ENCODE measurements around the gene CLSTN2. TPM values are rescaled to one million over a fixed set of nuclear protein-coding genes. Genes with fewer than 3 reads are reported as not detected.

CLSTN2 gene
- polyA plus RNA-seq, 4 donors = under 0.01 to 1.2 (median 0.84) TPM; not detected in 1

DNA sequence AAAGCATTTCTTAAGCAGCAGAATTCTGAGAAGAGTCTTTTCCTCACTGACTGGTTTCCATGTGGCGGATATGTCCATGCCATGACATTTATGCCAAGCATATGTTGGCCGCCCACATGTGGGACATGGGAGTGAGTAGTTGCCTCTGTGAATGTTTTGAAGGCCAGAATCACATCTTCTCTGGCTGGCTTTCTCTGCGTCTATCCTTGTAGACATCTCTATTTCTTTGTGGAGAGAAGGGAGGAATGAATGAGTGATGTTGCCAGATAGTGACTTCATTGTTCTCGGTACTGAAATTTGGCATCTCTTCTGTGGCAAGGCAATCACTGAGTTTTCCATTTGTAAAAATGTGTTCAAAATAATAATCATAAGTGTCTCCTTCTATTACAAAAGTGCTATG is 316.0 kb downstream of the CLSTN2 start:
- H3K27me3 ChIP-seq (ENCODE audit: control insufficient read depth in 3 of 3, insufficient read depth in 3 of 3, low read length in 3 of 3) = no peaks in the 10 kb centered on the region
- no peaks in the 10 kb centered on the region for H3K4me1 ChIP-seq (ENCODE audit: control insufficient read depth in 3 of 3, insufficient read depth in 2 of 3, low read depth in 1 of 3, low read length in 2 of 3)
- DNase-seq = no peak
- FAIRE-seq = no peak
- WGBS, 3 donors = 85 to 90% (median 88%) methylated on average over 4 of the region's 4 CpGs
- H3K4me3 ChIP-seq (ENCODE audit: low read depth in 1 of 3, low read length in 3 of 3) = no peak overlapping the region
- H3K27ac ChIP-seq (ENCODE audit: low read depth in 1 of 3, low read length in 2 of 3) = no peak overlapping the region
- H3K9me3 ChIP-seq (ENCODE audit: control insufficient read depth in 2 of 2, insufficient read depth in 1 of 2, low read depth in 1 of 2, low read length in 1 of 2) = no peaks in the 10 kb centered on the region
- no peaks in the 10 kb centered on the region for H3K36me3 ChIP-seq (ENCODE audit: control insufficient read depth in 3 of 3, insufficient read depth in 2 of 3, low read depth in 1 of 3, low read length in 3 of 3)

DNA sequence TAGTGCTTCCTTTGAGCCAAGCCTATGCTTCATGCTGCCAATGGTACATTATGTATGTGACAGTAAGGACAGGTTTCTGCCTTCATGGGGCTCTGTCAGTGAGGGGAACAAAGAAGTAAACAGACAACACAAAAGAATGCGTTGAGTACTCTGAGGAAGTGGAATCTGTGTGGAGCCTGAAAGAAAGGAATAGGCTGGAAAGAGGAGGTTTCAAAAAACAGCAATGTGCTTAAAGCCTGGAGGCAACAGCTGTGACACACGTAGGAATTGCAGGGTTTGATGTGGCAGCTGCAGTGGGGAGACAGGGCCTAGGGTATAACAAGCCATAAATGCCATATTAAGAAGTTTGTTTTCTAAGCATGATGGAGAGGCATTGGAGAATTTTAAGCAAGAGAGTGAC is 316.7 kb downstream of the CLSTN2 start:
- no peak for FAIRE-seq
- no peak overlapping the region for H3K27ac ChIP-seq (ENCODE audit: low read depth in 1 of 3, low read length in 2 of 3)
- no peaks in the 10 kb centered on the region for H3K4me1 ChIP-seq (ENCODE audit: control insufficient read depth in 3 of 3, insufficient read depth in 2 of 3, low read depth in 1 of 3, low read length in 2 of 3)
- WGBS, 3 donors = 26 to 29% (median 26%) methylated on average over 2 of the region's 2 CpGs
- H3K9me3 ChIP-seq (ENCODE audit: control insufficient read depth in 2 of 2, insufficient read depth in 1 of 2, low read depth in 1 of 2, low read length in 1 of 2) = no peaks in the 10 kb centered on the region
- H3K36me3 ChIP-seq (ENCODE audit: control insufficient read depth in 3 of 3, insufficient read depth in 2 of 3, low read depth in 1 of 3, low read length in 3 of 3) = no peaks in the 10 kb centered on the region
- no peak overlapping the region for H3K4me3 ChIP-seq (ENCODE audit: low read depth in 1 of 3, low read length in 3 of 3)
- H3K27me3 ChIP-seq (ENCODE audit: control insufficient read depth in 3 of 3, insufficient read depth in 3 of 3, low read length in 3 of 3) = no peaks in the 10 kb centered on the region
- DNase-seq = no peak

DNA sequence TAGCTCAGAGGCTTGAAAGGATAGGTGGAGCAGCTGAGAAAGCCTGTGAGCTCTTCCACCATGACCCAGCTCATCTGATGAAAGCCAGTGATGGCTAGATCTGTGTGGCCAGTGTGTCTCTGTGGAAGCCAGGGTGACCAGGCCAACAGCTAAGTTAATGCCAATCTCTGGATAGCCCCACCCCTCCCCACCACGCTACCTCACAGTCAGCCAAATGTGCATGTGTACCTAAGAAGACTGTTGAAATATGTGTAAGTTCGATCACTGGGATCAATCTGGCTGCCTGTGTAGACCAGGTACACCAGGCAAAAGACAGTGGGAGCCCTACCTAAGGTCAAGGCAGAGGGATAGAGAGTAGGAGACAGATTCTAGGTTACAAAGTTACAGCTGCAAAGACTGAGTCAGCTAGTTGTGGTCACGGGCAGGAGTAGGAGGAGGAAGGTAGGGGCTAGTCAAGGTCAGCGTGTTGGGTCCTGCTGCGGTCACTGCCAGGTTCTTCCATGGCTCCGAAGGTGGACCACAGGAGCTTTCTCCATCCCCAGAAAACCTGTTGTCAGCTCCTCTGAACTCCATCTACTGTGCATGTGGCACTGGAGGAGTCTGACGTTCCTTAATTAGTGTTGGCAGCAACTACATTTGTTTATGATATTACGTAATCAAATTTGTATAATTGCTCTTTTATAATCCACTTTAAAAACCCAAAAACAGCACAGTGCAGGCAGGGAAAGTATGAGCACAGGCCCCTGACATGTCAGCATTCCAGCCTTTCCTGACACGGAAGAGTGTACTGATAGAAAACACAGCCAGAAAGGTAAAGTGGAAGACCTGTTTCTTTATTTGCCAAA is 318.0 kb downstream of the CLSTN2 start:
- no peaks in the 10 kb centered on the region for H3K9me3 ChIP-seq (ENCODE audit: control insufficient read depth in 2 of 2, insufficient read depth in 1 of 2, low read depth in 1 of 2, low read length in 1 of 2)
- FAIRE-seq (no peak), DNase-seq (no peak)
- no peaks in the 10 kb centered on the region for H3K4me1 ChIP-seq (ENCODE audit: control insufficient read depth in 3 of 3, insufficient read depth in 2 of 3, low read depth in 1 of 3, low read length in 2 of 3)
- H3K27ac ChIP-seq (ENCODE audit: low read depth in 1 of 3, low read length in 2 of 3) = no peak overlapping the region
- no peaks in the 10 kb centered on the region for H3K27me3 ChIP-seq (ENCODE audit: control insufficient read depth in 3 of 3, insufficient read depth in 3 of 3, low read length in 3 of 3)
- H3K36me3 ChIP-seq (ENCODE audit: control insufficient read depth in 3 of 3, insufficient read depth in 2 of 3, low read depth in 1 of 3, low read length in 3 of 3) = no peaks in the 10 kb centered on the region
- no peak overlapping the region for H3K4me3 ChIP-seq (ENCODE audit: low read depth in 1 of 3, low read length in 3 of 3)
- 62 to 76% (median 67%) methylated on average over 9 of the region's 9 CpGs for WGBS, 3 donors

DNA sequence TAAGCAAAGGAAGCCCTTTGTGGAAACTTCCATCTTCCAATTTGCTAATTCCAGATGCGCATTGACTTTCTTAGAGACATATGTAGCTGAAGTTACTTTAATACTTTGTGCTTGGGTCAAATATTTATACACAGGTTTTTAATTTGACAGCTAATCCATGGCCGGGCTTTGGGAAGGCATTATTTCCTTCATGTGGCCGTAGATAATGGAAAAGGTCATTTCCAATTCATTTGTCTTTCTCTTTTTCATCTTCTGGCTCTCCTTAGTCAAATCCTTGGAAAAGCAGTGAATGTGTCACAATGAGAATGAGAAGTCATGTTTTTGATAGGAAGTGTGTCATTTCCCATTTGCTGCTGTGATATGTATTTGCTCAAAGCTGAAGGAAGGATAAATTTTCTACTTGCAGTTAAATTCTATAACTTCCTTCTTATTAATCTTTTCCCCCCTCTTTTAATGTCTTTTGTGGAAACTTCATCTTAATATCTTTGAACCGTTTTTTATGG is 323.3 kb downstream of the CLSTN2 start:
- Histone ChIP-seq H3K4me1 (ENCODE audit: control insufficient read depth in 3 of 3, insufficient read depth in 2 of 3, low read depth in 1 of 3, low read length in 2 of 3) (no peaks in the 10 kb centered on the region), H3K9me3 (ENCODE audit: control insufficient read depth in 2 of 2, insufficient read depth in 1 of 2, low read depth in 1 of 2, low read length in 1 of 2) (no peaks in the 10 kb centered on the region), H3K27ac (ENCODE audit: low read depth in 1 of 3, low read length in 2 of 3) (no peak overlapping the region), H3K4me3 (ENCODE audit: low read depth in 1 of 3, low read length in 3 of 3) (no peak overlapping the region), H3K36me3 (ENCODE audit: control insufficient read depth in 3 of 3, insufficient read depth in 2 of 3, low read depth in 1 of 3, low read length in 3 of 3) (no peaks in the 10 kb centered on the region), H3K27me3 (ENCODE audit: control insufficient read depth in 3 of 3, insufficient read depth in 3 of 3, low read length in 3 of 3) (no peaks in the 10 kb centered on the region)
- WGBS, 3 donors = 68 to 80% (median 69%) methylated on average over 4 of the region's 4 CpGs
- no peak for FAIRE-seq
- DNase-seq = no peak

DNA sequence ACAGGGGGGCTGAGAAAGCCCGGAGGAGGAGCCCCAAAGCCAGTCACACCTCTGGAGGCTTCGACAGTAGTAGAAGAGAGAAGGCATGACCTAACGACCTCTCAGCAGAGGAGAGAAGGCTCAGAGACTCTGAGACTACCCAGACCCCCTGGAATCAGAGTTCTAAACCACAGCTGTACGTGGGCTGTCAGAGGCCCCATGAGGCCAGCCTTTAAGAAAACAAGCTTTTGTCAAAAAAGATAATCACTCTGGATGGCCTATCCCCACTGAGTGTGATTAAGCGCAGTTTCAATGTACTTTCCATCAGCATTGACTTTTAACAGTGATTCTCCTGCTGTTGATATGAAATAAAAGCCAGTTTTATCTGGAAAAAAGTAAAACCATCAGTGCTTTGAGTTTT is 330.3 kb downstream of the CLSTN2 start:
- H3K36me3 ChIP-seq (ENCODE audit: control insufficient read depth in 3 of 3, insufficient read depth in 2 of 3, low read depth in 1 of 3, low read length in 3 of 3) = no peaks in the 10 kb centered on the region
- 49 to 65% (median 55%) methylated on average over 5 of the region's 5 CpGs for WGBS, 3 donors
- no peaks in the 10 kb centered on the region for H3K27me3 ChIP-seq (ENCODE audit: control insufficient read depth in 3 of 3, insufficient read depth in 3 of 3, low read length in 3 of 3)
- no peak for DNase-seq
- no peaks in the 10 kb centered on the region for H3K9me3 ChIP-seq (ENCODE audit: control insufficient read depth in 2 of 2, insufficient read depth in 1 of 2, low read depth in 1 of 2, low read length in 1 of 2)
- no peak overlapping the region for H3K4me3 ChIP-seq (ENCODE audit: low read depth in 1 of 3, low read length in 3 of 3)
- H3K4me1 ChIP-seq (ENCODE audit: control insufficient read depth in 3 of 3, insufficient read depth in 2 of 3, low read depth in 1 of 3, low read length in 2 of 3) = no peaks in the 10 kb centered on the region
- no peak overlapping the region for H3K27ac ChIP-seq (ENCODE audit: low read depth in 1 of 3, low read length in 2 of 3)
- no peak for FAIRE-seq

DNA sequence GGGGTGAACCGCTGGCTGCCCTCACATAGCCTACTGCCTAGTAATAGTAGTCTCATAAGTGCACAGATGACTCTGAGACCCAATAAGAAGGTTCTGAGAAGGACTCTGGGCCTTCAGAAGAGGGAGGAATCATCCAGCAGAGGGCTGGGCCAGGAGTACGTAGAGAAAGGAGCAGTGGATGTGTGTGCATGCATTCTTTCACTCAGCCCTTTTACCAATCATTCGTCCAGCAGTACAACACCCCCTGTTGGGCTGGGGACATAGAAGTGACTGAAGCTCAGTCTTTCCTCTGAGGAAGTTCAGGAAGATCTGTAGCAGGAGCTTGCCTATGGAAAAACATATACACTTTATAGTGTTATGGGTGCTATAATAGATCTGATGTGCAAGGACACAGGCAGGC is 333.1 kb downstream of the CLSTN2 start:
- Histone ChIP-seq H3K9me3 (ENCODE audit: control insufficient read depth in 2 of 2, insufficient read depth in 1 of 2, low read depth in 1 of 2, low read length in 1 of 2) (no peaks in the 10 kb centered on the region), H3K27ac (ENCODE audit: low read depth in 1 of 3, low read length in 2 of 3) (no peak overlapping the region), H3K36me3 (ENCODE audit: control insufficient read depth in 3 of 3, insufficient read depth in 2 of 3, low read depth in 1 of 3, low read length in 3 of 3) (no peaks in the 10 kb centered on the region), H3K4me3 (ENCODE audit: low read depth in 1 of 3, low read length in 3 of 3) (no peak overlapping the region), H3K27me3 (ENCODE audit: control insufficient read depth in 3 of 3, insufficient read depth in 3 of 3, low read length in 3 of 3) (no peaks in the 10 kb centered on the region), H3K4me1 (ENCODE audit: control insufficient read depth in 3 of 3, insufficient read depth in 2 of 3, low read depth in 1 of 3, low read length in 2 of 3) (no peaks in the 10 kb centered on the region)
- FAIRE-seq (no peak), DNase-seq (no peak)
- 77 to 79% (median 77%) methylated on average over 3 of the region's 3 CpGs for WGBS, 3 donors

DNA sequence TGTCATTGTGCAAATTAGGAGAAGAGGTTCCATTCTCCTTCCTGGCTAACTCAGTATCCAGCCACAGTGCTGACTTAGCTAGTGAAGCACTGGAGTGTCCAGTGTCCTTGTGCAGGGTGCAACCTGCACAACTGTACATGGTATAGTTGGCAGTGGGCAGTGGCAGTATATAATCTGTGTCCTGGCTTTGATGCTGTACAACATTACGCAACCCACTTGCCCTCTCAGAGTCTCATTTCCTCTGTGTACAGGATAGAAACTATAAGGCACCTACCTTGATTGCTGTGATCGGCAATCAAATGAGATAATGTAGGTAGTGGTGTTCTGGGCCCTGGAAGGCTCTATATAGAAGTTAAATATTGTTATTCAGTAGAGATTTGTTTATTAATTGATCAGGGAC is 333.6 kb downstream of the CLSTN2 start:
- Histone ChIP-seq H3K36me3 (ENCODE audit: control insufficient read depth in 3 of 3, insufficient read depth in 2 of 3, low read depth in 1 of 3, low read length in 3 of 3) (no peaks in the 10 kb centered on the region), H3K4me1 (ENCODE audit: control insufficient read depth in 3 of 3, insufficient read depth in 2 of 3, low read depth in 1 of 3, low read length in 2 of 3) (no peaks in the 10 kb centered on the region), H3K27ac (ENCODE audit: low read depth in 1 of 3, low read length in 2 of 3) (no peak overlapping the region), H3K27me3 (ENCODE audit: control insufficient read depth in 3 of 3, insufficient read depth in 3 of 3, low read length in 3 of 3) (no peaks in the 10 kb centered on the region), H3K9me3 (ENCODE audit: control insufficient read depth in 2 of 2, insufficient read depth in 1 of 2, low read depth in 1 of 2, low read length in 1 of 2) (no peaks in the 10 kb centered on the region), H3K4me3 (ENCODE audit: low read depth in 1 of 3, low read length in 3 of 3) (no peak overlapping the region)
- FAIRE-seq (no peak), DNase-seq (no peak)
- 76 to 88% (median 86%) methylated on average over 2 of the region's 2 CpGs for WGBS, 3 donors

DNA sequence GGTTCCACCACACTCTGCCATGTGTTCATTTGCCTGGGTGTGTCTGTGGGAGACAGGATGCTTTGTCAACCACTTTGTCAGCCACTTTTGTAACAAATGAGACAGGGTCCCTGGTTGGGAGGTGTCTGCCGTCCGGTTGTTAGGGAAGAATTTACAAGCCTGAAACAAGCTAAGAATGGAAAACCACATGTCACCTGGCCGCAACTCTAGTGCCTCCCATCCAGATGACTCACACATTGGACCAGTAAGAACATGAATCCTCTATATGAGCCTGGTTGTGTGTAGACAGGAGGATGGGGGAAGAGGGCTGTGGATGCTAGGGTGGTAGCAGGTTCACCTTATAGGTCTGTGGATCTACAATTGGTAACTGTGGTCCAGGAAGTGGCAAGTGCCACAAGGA is 335.3 kb downstream of the CLSTN2 start:
- Histone ChIP-seq H3K36me3 (ENCODE audit: control insufficient read depth in 3 of 3, insufficient read depth in 2 of 3, low read depth in 1 of 3, low read length in 3 of 3) (no peaks in the 10 kb centered on the region), H3K27ac (ENCODE audit: low read depth in 1 of 3, low read length in 2 of 3) (no peak overlapping the region), H3K9me3 (ENCODE audit: control insufficient read depth in 2 of 2, insufficient read depth in 1 of 2, low read depth in 1 of 2, low read length in 1 of 2) (no peaks in the 10 kb centered on the region), H3K4me1 (ENCODE audit: control insufficient read depth in 3 of 3, insufficient read depth in 2 of 3, low read depth in 1 of 3, low read length in 2 of 3) (no peaks in the 10 kb centered on the region), H3K4me3 (ENCODE audit: low read depth in 1 of 3, low read length in 3 of 3) (no peak overlapping the region), H3K27me3 (ENCODE audit: control insufficient read depth in 3 of 3, insufficient read depth in 3 of 3, low read length in 3 of 3) (no peaks in the 10 kb centered on the region)
- WGBS, 3 donors = 90 to 97% (median 91%) methylated on average over 3 of the region's 3 CpGs
- DNase-seq (no peak), FAIRE-seq (no peak)
